Measurements from ENCODE around the gene GBP2.

GRCh38 chr1:89133747-89134146 lies 7.8 kb upstream of the GBP2 start:
- TF ChIP-seq CTCF (IDR thresholded peaks at IDR 0.05; ENCODE audit: low read depth, low read length): no peak
- no peak for TF ChIP-seq EZH2phosphoT487 (IDR thresholded peaks at IDR 0.05; ENCODE audit: low read depth)

Measured in OCI-LY3 (cell line).